Ectodermal cell (in vitro differentiated cells): Measurements from ENCODE around the gene SSB.
A peak's percentile ranks its signal among the peaks of the same experiment; 100 is the strongest.
"Not testable (repeated sequence)": the region's sequence is repeated elsewhere in the genome, so short reads cannot be mapped to it uniquely, and the experiment has no call there.

Experiments
- H3K27ac ChIP-seq: 2 replicates; pipeline ENCODE4 v1.7.0; 2013; ENCODE audit warnings: mild to moderate bottlenecking, low read depth, low read length; ENCODE audit not compliant: insufficient read depth, poor library complexity, severe bottlenecking
- H3K27me3 ChIP-seq: 2 replicates; pipeline ENCODE4 v1.7.0; 2013; ENCODE audit warnings: mild to moderate bottlenecking, low read length; ENCODE audit not compliant: insufficient read depth, control insufficient read depth, poor library complexity, severe bottlenecking
- H3K36me3 ChIP-seq: one replicate; pipeline ENCODE4 v1.7.0; 2013; ENCODE audit warnings: low read length; ENCODE audit not compliant: control insufficient read depth, insufficient read depth
- H3K4me1 ChIP-seq: one replicate; pipeline ENCODE4 v1.7.0; 2013; ENCODE audit warnings: low read length; ENCODE audit not compliant: control insufficient read depth, insufficient read depth
- H3K4me3 ChIP-seq: 2 replicates; pipeline ENCODE4 v1.7.0; 2013; ENCODE audit warnings: low read depth, low read length, control low read depth; ENCODE audit not compliant: insufficient read depth
- H3K9me3 ChIP-seq: 2 replicates; pipeline ENCODE4 v1.7.0; 2013; ENCODE audit warnings: mild to moderate bottlenecking, low read length, moderate library complexity; ENCODE audit not compliant: control insufficient read depth
- WGBS, 2 experiments: methylation state at CpG; one replicate each; pipeline ENCODE4 v1.1.7; 2013; ENCODE audit warnings: missing lambda C conversion rate in 2 of 2; 5-methylcytosine and 5-hydroxymethylcytosine counted together

Gene SSB

GRCh38 chr2:169828141-169828811, 29.6 kb downstream of the SSB start:
- H3K27ac ChIP-seq = no peak overlapping the region
- peak overlapping the region; percentile 80 for H3K4me3 ChIP-seq
- H3K4me1 ChIP-seq = peaks cover 13% of the 10 kb centered on the region
- H3K36me3 ChIP-seq = no peaks in the 10 kb centered on the region
- no peaks in the 10 kb centered on the region for H3K9me3 ChIP-seq
- 5 to 6% methylated on average over 13 of the region's 13 CpGs for WGBS, 2 experiments
- peaks cover 3% of the 10 kb centered on the region for H3K27me3 ChIP-seq

- Histone ChIP-seq H3K36me3 (no peaks in the 10 kb centered on the region), H3K27me3 (no peaks in the 10 kb centered on the region)
- WGBS, 2 experiments = no CpG with 5 or more reads among the region's 1 CpG
Measured at GRCh38 chr2:169834401-169834800, 35.7 kb downstream of the SSB start.

GRCh38 chr2:169838743-169839489, 40.2 kb downstream of the SSB start:
- WGBS, 2 experiments = 96 to 97% methylated on average over 2 of the region's 2 CpGs
- H3K27ac ChIP-seq = no peak overlapping the region
- H3K9me3 ChIP-seq = no peaks in the 10 kb centered on the region

More at GRCh38 chr2:169834401-169834800, 35.7 kb downstream of the SSB start:
- Histone ChIP-seq H3K27ac (no peak overlapping the region), H3K4me3 (no peak overlapping the region), H3K9me3 (no peaks in the 10 kb centered on the region), H3K4me1 (no peaks in the 10 kb centered on the region)

DNA sequence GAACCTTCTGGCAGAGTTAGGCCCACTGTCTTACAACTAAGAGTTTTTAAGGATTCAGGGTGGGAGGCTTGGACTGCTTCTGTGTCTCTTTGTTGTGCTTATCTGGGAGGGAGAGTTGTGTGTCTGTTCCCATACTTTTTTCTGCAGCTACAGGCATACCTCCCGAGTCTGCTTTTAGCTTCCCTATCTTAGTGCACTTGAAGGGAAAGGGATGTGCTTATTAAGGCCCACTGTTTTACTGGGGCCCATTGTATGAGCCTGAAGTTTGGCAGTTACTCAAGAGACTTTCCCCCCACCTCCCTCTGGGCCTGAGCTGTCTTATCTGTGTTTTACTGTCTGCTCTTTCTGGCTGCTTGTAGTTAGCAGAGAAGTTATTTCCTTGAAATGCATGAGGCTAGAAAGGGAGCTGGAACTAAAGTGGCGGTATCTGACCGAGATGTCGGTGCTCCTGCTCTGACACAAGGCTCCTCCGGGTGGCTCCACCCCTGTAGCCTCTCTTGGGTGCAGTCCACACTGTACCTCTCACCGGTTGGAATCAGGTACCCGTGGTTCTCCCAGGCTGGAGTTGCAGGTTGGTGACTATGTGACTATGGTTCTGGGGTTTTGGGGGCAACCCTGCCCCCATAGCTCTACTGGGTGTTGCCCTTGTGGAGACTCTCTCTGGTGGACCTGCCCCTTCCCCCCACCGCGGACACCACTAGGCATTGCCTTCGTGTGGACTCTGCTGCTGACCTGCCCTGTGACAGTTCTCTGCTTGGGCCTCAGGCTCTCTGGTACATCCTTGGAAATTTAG, 41.5 kb downstream of the SSB start:
- no peaks in the 10 kb centered on the region for H3K9me3 ChIP-seq
- 91 to 92% methylated on average over 10 of the region's 10 CpGs for WGBS, 2 experiments
- no peak overlapping the region for H3K4me3 ChIP-seq
- no peaks in the 10 kb centered on the region for H3K4me1 ChIP-seq
- no peaks in the 10 kb centered on the region for H3K36me3 ChIP-seq
- no peak overlapping the region for H3K27ac ChIP-seq
- H3K27me3 ChIP-seq = no peaks in the 10 kb centered on the region

More at GRCh38 chr2:169838743-169839489, 40.2 kb downstream of the SSB start:
- no peak overlapping the region for H3K4me3 ChIP-seq
- no peaks in the 10 kb centered on the region for H3K36me3 ChIP-seq
- no peaks in the 10 kb centered on the region for H3K27me3 ChIP-seq
- H3K4me1 ChIP-seq = no peaks in the 10 kb centered on the region

- Histone ChIP-seq H3K9me3 (no peaks in the 10 kb centered on the region), H3K36me3 (no peaks in the 10 kb centered on the region), H3K4me1 (no peaks in the 10 kb centered on the region), H3K4me3 (no peak overlapping the region), H3K27me3 (no peaks in the 10 kb centered on the region), H3K27ac (no peak overlapping the region)
- 95 to 98% methylated on average over 2 of the region's 2 CpGs for WGBS, 2 experiments
Measured at GRCh38 chr2:169840747-169841142, 42.1 kb downstream of the SSB start.

DNA sequence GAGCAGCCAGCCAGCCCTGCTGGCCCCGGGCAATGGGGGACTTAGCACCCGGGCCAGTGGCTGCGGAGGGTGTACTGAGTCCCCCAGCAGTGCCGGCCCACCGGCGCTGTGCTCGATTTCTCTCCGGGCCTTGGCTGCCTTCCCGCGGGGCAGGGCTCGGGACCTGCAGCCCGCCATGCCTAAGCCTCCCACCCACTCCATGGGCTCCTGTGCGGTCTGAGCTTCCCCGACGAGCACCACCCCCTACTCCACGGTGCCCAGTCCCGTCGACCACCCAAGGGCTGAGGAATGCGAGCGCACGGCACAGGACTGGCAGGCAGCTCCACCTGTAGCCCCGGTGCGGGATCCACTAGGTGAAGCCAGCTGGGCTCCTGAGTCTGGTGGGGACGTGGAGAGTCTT, 43.0 kb downstream of the SSB start:
- H3K27ac ChIP-seq, H3K36me3 ChIP-seq, H3K9me3 ChIP-seq, H3K4me3 ChIP-seq, H3K27me3 ChIP-seq, H3K4me1 ChIP-seq: not testable (repeated sequence)
- WGBS, 2 experiments = 94 to 98% methylated on average over 16 to 18 of the region's 24 CpGs

- WGBS, 2 experiments = 95% methylated on average over 2 of the region's 2 CpGs
- H3K9me3 ChIP-seq = no peaks in the 10 kb centered on the region
- H3K27me3 ChIP-seq = no peaks in the 10 kb centered on the region
- H3K4me3 ChIP-seq = no peak overlapping the region
- no peaks in the 10 kb centered on the region for H3K36me3 ChIP-seq
- no peaks in the 10 kb centered on the region for H3K4me1 ChIP-seq
- no peak overlapping the region for H3K27ac ChIP-seq
Measured at GRCh38 chr2:169845016-169845415, 46.3 kb downstream of the SSB start.

DNA sequence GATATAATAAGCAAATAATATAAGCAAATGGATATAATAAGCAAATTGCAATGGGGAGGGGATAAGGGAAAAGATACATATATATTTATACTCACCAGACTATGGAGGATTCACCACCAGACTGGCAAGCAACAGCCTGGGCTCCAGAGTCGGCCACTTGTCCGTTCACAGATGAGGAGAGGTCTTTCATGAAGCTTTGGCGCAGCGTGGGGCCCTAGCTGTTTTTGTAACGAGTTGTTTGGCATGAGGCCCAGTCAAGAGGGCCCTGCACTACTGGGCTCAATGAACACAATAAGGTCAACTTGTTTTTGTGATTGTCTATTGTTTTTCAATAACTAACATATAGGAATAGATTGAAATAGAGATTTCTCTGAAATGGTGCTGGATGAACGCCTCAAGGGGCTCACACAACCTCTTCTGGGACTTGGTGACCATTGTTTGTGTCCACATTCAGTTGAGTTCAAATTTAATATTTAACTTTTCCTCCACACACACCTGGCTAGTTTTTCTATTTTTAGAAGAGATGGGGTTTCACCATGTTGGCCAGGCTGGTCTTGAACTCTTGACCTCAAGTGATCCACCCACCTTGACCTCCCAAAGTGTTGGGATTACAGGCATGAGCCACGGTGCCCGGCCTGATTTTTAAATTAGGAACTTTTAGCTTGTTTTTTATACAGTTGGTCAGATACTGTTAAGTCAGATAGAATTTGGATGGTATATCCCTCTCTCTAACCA, 50.5 kb downstream of the SSB start:
- not testable (repeated sequence) for H3K36me3 ChIP-seq, H3K27ac ChIP-seq, H3K27me3 ChIP-seq, H3K4me3 ChIP-seq, H3K4me1 ChIP-seq, H3K9me3 ChIP-seq
- WGBS, 2 experiments = 90 to 91% methylated on average over 7 to 8 of the region's 8 CpGs

DNA sequence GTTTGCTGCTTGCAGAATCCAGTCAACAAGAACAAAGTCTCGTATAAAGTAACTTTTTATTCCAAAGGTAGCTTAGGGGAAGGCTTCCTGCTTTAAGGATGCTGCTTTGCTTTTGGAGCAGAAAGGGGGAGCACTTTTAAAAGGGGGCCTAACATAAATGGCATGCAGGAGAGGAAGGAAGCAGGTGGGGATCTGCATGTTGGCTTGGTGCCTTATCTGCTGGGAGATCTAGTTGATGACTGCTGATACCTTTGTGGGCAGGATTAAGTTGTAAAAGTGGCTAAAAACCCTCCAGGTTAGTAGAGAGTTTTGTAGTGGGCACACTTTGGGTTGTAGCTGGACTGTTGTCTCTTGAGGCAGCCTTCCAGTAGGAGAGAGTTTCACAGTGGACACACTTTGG, 51.0 kb downstream of the SSB start:
- Histone ChIP-seq H3K36me3 (no peaks in the 10 kb centered on the region), H3K9me3 (no peaks in the 10 kb centered on the region), H3K4me1 (no peaks in the 10 kb centered on the region), H3K27me3 (no peaks in the 10 kb centered on the region), H3K4me3 (no peak overlapping the region), H3K27ac (no peak overlapping the region)
- 94 to 100% methylated on average over 1 of the region's 1 CpG for WGBS, 2 experiments
